K562 (cell line): Measurements from ENCODE around the gene TAF15. TPM values are rescaled to one million over a fixed set of nuclear protein-coding genes. Genes with fewer than 3 reads are reported as not detected.
A peak's percentile ranks its signal among the peaks of the same experiment; 100 is the strongest.

Experiments used
- ATF7 ChIP-seq: fragments of 450-650 bp; IDR thresholded peaks from 2 replicates; pipeline ENCODE4 v1.7.1; 2014; ENCODE audit warnings: mild to moderate bottlenecking, moderate library complexity
- CBX1 ChIP-seq: sonication (generic); IDR thresholded peaks from 2 replicates; pipeline ENCODE4 v1.6.1; 2016; ENCODE audit warnings: antibody characterized with exemption, low read depth, mild to moderate bottlenecking
- E2F6 ChIP-seq, 2 experiments: IDR thresholded peaks; 2 replicates each; pipeline ENCODE4 v1.6.1; 2011; ENCODE audit warnings: borderline replicate concordance in 1 of 2, control low read depth in 1 of 2, low read depth in 1 of 2, low read length in 1 of 2, mild to moderate bottlenecking in 1 of 2, mixed read lengths in 1 of 2, moderate library complexity in 1 of 2; ENCODE audit not compliant: insufficient read depth in 1 of 2, insufficient read length in 1 of 2, poor library complexity in 1 of 2, severe bottlenecking in 1 of 2; ENCODE audit errors: extremely low read depth in 1 of 2
- GABPB1 ChIP-seq: sonication (generic); formaldehyde crosslinking; IDR thresholded peaks from 2 replicates; pipeline ENCODE4 v1.8.0; 2022; ENCODE audit warnings: mild to moderate bottlenecking, missing genetic modification reagents
- HCFC1 ChIP-seq: IDR thresholded peaks from 2 replicates; pipeline ENCODE4 v1.6.1; 2012; ENCODE audit warnings: low read depth, low read length, improper control_type of control experiment
- HDAC8 ChIP-seq: fragments of 450-650 bp; IDR thresholded peaks from 2 replicates; pipeline ENCODE4 v1.6.1; 2016; ENCODE audit warnings: mild to moderate bottlenecking, missing genetic modification characterization, moderate library complexity, missing compliant biosample characterization
- IFI16 ChIP-seq: fragments of 250-450 bp; sonication (Bioruptor Pico); IDR thresholded peaks from 2 replicates; pipeline ENCODE4 v2.1.2; 2022; ENCODE audit warnings: mild to moderate bottlenecking, inconsistent platforms
- KDM2B ChIP-seq: fragments of 250-450 bp; sonication (Bioruptor Pico); IDR thresholded peaks from 2 replicates; pipeline ENCODE4 v1.8.0; 2021; ENCODE audit warnings: mild to moderate bottlenecking, moderate library complexity
- MAX ChIP-seq: sonication (generic); formaldehyde crosslinking; IDR thresholded peaks from 2 replicates; pipeline ENCODE4 v1.9.0; 2022; ENCODE audit warnings: mild to moderate bottlenecking, missing genetic modification reagents
- NRF1 ChIP-seq, 2 experiments: fragments of 450-650 bp; IDR thresholded peaks in 1 of 2; conservative IDR thresholded peaks in 1 of 2; 2 replicates each; pipeline ENCODE4 v1.6.1; 2014; ENCODE audit warnings: mild to moderate bottlenecking in 2 of 2
- RBM14 ChIP-seq: fragments of 200-400 bp; formaldehyde crosslinking; IDR thresholded peaks from 2 replicates; pipeline ENCODE4 v1.6.1; 2018; ENCODE audit warnings: low read depth, mild to moderate bottlenecking, low read length, moderate library complexity, borderline replicate concordance; ENCODE audit not compliant: insufficient read depth
- SIN3B ChIP-seq: fragments of 450-650 bp; IDR thresholded peaks from 2 replicates; pipeline ENCODE4 v1.6.1; 2017; ENCODE audit warnings: low read depth, mild to moderate bottlenecking, moderate library complexity
- SMAD4 ChIP-seq: fragments of 250-450 bp; sonication (Bioruptor Pico); conservative IDR thresholded peaks from 2 replicates; pipeline ENCODE4 v1.8.0; 2021; ENCODE audit warnings: inconsistent platforms, mild to moderate bottlenecking, moderate library complexity
- SP1 ChIP-seq: sonication (generic); formaldehyde crosslinking; IDR thresholded peaks from 2 replicates; pipeline ENCODE4 v1.8.1; 2022; ENCODE audit warnings: mild to moderate bottlenecking, missing genetic modification reagents
- TBL1XR1 ChIP-seq, 2 experiments: IDR thresholded peaks; 2 replicates each; pipeline ENCODE4 v1.6.1; 2012; ENCODE audit warnings: improper control_type of control experiment in 2 of 2, low read length in 2 of 2, mild to moderate bottlenecking in 1 of 2
- VEZF1 ChIP-seq: fragments of 200-800 bp; sonication (Bioruptor generic); IDR thresholded peaks from 2 replicates; pipeline ENCODE4 v1.6.1; 2017; ENCODE audit warnings: missing genetic modification characterization, missing compliant biosample characterization
- ZBTB33 ChIP-seq: sonication (generic); formaldehyde crosslinking; IDR thresholded peaks from 2 replicates; pipeline ENCODE4 v1.8.1; 2023; ENCODE audit warnings: mild to moderate bottlenecking, missing genetic modification reagents
- ZBTB9 ChIP-seq: fragments of 450-650 bp; formaldehyde crosslinking; IDR thresholded peaks from 2 replicates; pipeline ENCODE4 v1.4.0; 2020; ENCODE audit warnings: mild to moderate bottlenecking, moderate library complexity
- ZNF263 ChIP-seq: sonication (generic); formaldehyde crosslinking; IDR thresholded peaks from 2 replicates; pipeline ENCODE4 v1.8.0; 2022; ENCODE audit warnings: mild to moderate bottlenecking, missing genetic modification reagents, borderline replicate concordance
- polyA plus RNA-seq, 8 experiments: library from polyadenylated mRNA; depleted of rRNA in 4 of 8; stranded (reverse) in 5 of 8; unstranded in 3 of 8; fragments of >200 nt; fragmentation: Nextera tagmentation in 2 of 8; fragmentation: Illumina TruSeq in 1 of 8; extraction: Ambion mirVana in 2 of 8; extraction: Trizol in 1 of 8; gene quantifications; 2 replicates each; pipeline versions ENCODE4 v1.2.1 to v1.2.3, GENCODE V29; 2011 to 2014; ENCODE audit warnings: inconsistent platforms in 1 of 8, missing spikeins in 1 of 8
- total RNA-seq, 7 experiments: library from RNA; depleted of rRNA in 6 of 7; stranded (reverse); fragments of >200 nt in 6 of 7; fragmentation: Illumina TruSeq in 2 of 7; extraction: Trizol in 2 of 7; gene quantifications; 2 replicates each; pipeline versions ENCODE4 v1.2.1 to v1.2.3, GENCODE V29; 2011 to 2021; ENCODE audit warnings: low replicate concordance in 1 of 7

The TAF15 gene
- total and polyA plus RNA-seq, 9 of the 15 experiments (the other 6 are each of a cell fraction or from before 2014, with no cell fraction given): 4.1 to 272 (median 56.8) TPM

- peak; percentile 18; the same call in 1 of the 2 replicates for TF ChIP-seq KDM2B (CRISPR knock-in tag)
- 0 out of 4 replicates have a peak, but pooled peaks of 1 of the 2 experiments have one; percentile 26 for TF ChIP-seq TBL1XR1 (IDR thresholded peaks at IDR 0.05; ENCODE audit: low read length in 2 of 2)
- peak; percentile 67; the same call in 1 of the 2 replicates for TF ChIP-seq SMAD4 (CRISPR knock-in tag)
- peak; percentile 58; the same call in 1 of the 2 replicates for TF ChIP-seq SP1 (CRISPR knock-in tag)
- 0 out of 2 replicates have a peak, but pooled peaks have one; percentile 53 for TF ChIP-seq ZBTB9 (CRISPR knock-in tag)
- peak; percentile 74; the same call in 1 of the 2 replicates for TF ChIP-seq MAX (CRISPR knock-in tag)
- 0 out of 2 replicates have a peak, but pooled peaks have one; percentile 31 for TF ChIP-seq CBX1
- 0 out of 2 replicates have a peak, but pooled peaks have one; percentile 57 for TF ChIP-seq HDAC8 (tag)
- peak; percentile 54; the same call in 1 of the 2 replicates for TF ChIP-seq GABPB1 (CRISPR knock-in tag)
- TF ChIP-seq VEZF1 (CRISPR knock-in tag): peak; percentile 57
- TF ChIP-seq ATF7: peak; percentile 65; the same call in 1 of the 2 replicates
- 0 out of 2 replicates have a peak, but pooled peaks have one; percentile 34 for TF ChIP-seq RBM14
- 0 out of 2 replicates have a peak, but pooled peaks have one; percentile 35 for TF ChIP-seq SIN3B
- peak; percentile 81 for TF ChIP-seq ZNF263 (CRISPR knock-in tag)
- TF ChIP-seq E2F6 (IDR thresholded peaks at IDR 0.05; ENCODE audit: borderline replicate concordance in 1 of 2, extremely low read depth in 1 of 2, insufficient read depth in 1 of 2, insufficient read length in 1 of 2, low read depth in 1 of 2, low read length in 1 of 2, poor library complexity in 1 of 2, severe bottlenecking in 1 of 2): peak; percentile 79 to 90
- no peak for TF ChIP-seq ZBTB33 (CRISPR knock-in tag)
- 0 out of 2 replicates have a peak, but pooled peaks have one; percentile 8 for TF ChIP-seq HCFC1
- no peak for TF ChIP-seq IFI16 (CRISPR knock-in tag)
- peak; percentile 62 to 72 for TF ChIP-seq NRF1 (conservative IDR thresholded peaks at IDR 0.05 in 1 of 2, IDR thresholded peaks at IDR 0.05 in 1 of 2)
These were observed 44.9 kb upstream of the TAF15 start (continued) for GRCh38 chr17:35764123-35764991.
